Measurements from ENCODE around the gene ZFAND6.

Gene ZFAND6

DNA sequence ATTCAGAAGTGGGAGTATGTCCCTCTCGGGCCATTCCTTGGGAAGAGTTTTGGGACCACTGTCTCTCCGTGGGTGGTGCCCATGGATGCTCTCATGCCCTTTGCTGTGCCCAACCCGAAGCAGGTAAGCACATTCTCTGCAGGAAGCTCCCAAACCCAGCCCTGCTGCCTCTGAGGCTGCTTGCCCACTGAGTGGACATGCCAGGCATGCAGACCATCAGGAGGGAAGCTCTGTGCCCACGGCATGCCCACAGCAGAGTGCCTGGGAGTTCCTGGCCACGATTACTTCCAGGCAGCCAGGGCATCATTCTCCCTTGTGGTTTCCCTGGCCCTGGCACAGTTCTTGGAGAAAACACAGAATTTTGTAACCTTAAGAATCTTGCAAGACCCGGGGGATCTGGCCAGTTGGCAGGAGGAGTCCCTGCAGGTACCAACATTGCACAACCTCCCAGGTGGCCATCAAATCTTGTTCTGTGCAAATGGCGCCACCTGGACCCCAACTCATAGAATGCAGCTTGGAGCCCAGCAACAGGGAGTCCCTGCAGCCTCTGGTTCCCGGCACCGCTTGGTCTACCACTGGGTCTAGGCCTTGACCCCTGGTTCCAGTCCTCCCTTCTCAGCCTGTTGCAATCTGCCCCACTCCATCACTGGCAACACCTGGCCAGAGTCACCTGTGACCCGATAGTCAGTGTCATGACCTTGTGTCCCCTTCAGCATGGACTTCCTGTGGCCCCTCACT is 113.7 kb downstream of the ZFAND6 start:
- peak in 1 of 2 experiments; percentile 55 for DNase-seq

DNA sequence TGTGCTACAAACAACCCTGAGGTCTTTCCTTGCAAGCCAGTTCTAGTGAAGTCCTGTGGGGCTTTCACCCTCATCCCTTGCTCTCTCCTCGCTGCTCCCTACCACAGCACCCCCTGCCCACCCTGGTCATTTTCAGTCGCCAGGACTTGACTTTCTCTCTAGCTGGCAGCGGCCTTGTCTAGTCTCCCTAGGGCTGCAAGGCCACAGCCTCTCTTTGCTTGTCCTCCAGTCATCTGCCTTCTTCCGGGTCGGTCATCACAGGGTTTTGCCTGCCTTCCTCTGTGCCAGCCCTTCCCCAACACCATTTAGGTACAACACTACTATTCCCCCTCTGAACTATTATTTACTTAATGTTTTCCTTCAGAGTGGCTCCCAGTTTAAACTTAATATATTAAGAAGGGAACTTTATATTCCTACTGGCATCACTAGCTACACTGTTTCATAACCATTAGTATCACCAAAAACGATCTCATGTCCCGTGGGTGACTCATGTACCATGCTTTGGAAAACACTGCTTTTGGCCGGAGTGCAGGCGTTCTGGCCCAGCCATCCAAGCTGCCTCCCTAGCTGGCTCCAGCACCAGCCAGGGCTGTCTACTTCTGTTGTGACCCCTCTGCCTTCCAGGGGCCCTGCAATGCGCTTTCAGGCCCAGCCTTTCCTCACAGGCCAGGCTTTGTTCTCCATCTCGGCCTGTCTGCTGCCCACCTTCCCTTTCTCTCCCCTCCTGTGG is 114.7 kb downstream of the ZFAND6 start:
- DNase-seq: no peak

DNA sequence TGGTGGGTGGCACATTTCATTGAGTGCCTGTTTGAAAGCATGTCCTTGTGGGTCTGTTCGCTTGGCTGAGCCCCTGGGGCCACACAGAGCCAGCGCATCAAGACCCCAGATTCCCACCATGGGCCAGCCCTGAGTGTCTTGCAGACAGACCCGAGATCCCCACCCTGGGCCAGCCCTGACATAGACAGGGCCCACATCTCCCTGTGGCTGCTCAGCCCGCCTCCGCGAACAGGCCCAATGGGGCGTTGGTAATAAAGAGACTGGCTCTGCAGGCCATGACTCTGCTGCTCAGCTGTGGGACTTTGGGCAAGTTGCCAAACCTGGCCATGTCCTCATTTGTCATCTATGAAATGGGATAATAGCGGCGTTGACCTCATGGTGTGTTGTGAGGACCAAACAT is 116.0 kb downstream of the ZFAND6 start:
- DNase-seq: no peak

DNA sequence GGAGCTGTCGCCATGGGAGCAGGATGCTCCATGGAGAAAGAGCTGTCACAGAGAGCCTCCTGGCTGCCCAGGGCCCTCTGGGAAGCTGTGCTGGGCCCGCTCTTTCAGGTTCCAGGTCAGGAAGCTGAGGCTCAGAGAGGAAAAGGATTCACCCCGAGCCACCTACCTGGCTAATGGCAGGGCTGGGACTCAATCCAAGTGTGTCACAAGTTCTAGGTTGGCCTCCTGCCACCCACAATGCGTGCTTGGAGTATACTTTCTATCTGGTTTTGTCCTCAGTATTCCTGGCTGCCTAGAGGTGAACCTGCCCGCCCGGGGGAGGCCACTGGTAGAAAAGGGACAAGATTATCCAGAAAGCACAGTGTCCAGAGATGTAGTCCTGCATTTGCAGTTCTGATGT is 117.0 kb downstream of the ZFAND6 start:
- no peak for DNase-seq

DNA sequence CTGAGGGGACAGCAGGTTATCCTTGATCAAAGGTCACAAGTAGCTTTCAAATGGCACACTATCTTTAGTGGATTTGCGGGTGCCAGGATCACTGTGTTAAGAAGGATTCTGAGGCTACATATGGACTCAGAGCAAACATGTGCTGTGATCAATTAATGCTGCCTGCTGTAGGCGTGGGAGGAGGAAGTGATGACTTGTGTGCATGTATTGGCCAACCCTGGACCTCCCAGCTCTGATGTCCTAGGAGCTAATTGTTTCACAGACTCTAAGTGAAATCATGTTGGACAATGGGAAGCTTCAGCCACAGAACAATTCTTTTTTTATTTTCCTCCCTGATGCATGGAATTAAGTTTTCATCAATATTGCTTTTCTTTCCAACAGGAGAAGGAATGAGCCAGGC is 117.7 kb downstream of the ZFAND6 start:
- no peak for DNase-seq

DNA sequence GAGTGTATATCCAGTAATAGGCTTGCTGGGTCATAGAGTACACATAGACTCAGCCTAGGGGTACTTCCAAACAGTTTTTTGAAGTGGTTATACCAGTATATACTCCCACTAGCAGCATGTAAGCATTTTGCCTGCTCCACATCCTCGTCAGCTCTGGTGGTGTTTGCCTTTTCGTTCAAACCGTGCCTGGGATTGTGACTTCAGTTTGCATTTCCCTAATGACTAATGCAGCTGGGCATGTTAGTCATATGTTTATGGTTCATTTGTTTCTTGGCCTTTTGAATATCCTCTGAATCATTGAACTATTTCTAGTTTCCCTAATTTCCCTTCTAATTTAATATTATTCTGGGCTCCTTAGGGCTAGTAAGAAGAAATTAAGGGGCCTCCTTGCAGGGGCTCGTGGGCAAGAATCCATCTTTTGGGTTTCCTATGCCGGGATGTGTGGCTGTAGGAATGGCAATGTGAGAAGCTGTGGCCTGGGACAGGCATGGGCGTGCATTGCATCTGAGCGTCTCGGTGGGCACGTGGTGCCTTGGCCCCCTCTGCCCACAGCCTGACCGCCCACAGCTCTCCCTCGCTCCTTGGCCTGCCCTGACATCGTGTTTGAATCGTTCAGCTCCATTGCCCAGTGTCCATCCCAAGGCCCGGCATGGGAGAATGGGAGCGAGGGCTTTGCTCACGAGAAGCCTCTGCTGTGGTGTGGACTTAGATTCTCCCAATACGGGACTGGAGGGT is 119.7 kb downstream of the ZFAND6 start:
- peak; percentile 1 to 44 for DNase-seq

DNA sequence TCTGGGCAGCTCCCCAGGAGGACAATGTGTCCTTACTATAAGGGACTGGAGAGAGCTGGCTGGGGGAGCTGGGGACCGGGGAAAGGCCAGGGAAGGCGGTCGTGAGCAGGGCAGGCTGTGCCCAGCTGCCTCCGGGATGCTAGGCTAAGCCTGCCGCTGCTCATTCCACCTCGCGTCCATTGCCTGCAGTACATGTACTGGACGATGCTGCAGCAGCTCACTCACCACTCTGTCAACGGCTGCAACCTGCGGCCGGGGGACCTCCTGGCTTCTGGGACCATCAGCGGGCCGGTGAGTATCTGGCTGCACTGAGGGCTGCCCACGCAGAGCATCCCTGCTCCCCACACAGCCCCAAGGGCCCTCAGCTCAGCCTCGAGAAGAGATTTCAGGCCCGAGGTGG is 120.5 kb downstream of the ZFAND6 start:
- no peak for DNase-seq

DNA sequence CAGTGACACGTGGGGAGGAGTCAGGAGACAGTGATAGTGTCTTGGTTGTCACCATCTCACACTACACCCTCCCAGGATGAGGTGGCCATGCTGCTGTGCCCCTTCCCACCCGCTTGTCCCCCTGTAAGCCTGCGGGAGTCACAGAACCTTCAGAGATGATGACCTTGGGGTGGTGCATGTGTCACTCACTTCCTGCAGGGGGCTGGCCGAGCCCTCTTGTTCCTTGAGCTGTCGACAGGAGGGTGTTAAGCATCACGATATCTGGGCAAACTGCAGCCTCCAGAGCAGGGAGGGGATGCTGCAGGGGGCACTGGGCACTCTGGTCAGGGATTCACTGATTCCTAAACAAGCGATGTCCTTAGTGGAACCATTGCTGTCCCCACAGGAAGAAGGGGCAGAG is 121.0 kb downstream of the ZFAND6 start:
- DNase-seq: no peak

DNA sequence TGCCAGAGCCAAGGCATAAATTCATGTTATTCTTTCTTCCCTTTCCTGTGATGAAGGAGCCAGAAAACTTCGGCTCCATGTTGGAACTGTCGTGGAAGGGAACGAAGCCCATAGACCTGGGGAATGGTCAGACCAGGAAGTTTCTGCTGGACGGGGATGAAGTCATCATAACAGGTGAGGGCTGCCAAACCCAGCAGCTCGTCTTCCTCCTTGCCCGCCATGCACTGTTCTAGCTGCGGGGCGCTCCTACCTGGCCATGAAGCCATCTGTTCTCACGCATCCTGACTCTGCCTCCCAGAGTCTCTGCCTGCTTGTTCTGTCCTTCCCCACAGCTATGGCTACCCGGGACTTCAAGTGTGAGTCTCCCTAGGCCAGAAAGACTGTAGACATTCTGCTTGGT is 121.5 kb downstream of the ZFAND6 start:
- DNase-seq: no peak

DNA sequence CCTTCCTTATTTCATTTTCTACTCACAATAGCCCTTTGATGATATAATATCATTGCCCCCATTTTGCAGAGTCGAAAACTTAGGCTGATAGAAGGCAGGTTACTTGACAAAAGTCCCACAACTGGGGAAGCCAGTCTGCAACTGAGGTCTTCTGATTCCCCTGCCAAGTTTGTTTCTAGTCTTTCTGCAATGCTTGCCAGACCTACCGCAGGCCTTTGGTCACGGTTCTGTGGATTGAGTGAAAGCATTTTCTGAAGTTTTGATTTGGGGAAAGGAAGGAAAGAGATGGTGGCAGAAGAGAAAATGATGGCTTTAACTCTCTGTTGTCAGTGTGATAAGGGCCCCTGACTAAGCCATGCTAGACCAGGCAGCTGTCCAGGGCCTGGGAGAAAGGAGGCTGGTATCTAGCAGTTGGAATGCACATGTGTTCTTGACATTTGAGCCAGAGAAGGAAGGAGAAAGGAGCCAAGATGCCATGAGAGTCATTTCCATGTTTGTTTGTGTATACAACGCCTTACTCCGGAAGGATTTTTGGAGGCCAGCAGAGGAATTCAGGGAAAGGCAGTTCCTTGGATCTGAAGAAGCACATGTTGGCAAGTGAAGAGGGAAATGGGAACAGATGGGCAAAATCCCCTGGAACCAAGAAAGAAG is 123.3 kb downstream of the ZFAND6 start:
- DNase-seq: no peak

DNA sequence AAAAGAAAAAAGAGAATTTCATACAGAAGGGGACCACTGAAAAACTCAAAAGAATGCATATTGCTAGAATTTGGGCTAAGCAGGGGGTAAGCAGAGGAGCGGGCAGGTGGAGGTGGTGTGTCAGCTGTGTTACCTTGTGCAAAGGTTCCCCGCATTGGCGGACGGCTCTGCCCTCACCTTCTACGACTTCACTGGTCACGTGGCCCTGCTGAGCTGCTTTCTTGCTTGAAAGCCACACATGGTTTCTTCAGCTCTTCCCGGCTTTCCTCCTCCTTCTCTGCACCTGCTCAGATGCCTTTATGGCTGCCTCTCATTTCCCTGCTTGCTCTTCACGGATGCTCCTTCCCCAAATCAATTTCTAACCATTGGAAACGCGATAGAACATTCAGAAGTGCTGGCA is 123.8 kb downstream of the ZFAND6 start:
- no peak for DNase-seq

DNA sequence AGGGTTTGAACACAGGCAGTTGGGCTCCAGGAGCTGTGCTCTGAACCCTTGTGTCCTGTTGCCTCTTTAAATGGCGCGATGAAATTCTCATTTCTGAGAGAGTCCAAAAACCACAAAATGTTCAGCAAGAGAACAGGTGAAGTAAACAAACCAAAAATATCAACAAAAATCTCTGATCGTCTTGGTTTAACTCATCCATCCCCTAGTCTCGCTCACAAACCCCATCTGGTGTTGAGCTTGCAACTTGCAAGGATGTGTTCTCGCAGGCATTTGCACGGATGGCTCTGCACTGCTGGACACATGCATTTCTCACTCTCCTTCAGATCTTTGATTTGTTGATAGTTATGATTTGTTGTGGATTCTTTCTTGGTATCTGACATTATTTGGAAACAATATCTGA is 124.4 kb downstream of the ZFAND6 start:
- DNase-seq: peak in 1 of 2 experiments; percentile 5

DNA sequence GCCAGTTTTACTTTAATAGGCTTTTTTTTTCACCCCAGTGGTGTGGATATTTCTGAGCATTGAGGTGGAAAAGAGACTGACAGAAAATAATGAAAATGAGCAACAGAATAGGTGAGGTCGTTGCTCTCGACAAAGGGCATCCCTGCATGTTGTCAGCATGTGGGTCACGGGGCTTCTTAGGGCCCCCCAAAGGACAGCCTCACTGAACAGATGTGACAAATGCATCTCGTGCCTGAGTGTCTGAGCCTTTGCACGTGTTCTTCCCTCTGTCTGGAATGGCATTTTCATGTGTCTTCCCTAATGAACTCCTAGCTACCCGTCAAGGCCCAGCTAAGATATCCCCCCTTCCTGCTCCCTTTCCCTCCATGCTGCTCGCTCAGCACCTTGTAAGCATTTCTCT is 125.1 kb downstream of the ZFAND6 start:
- DNase-seq: no peak

DNA sequence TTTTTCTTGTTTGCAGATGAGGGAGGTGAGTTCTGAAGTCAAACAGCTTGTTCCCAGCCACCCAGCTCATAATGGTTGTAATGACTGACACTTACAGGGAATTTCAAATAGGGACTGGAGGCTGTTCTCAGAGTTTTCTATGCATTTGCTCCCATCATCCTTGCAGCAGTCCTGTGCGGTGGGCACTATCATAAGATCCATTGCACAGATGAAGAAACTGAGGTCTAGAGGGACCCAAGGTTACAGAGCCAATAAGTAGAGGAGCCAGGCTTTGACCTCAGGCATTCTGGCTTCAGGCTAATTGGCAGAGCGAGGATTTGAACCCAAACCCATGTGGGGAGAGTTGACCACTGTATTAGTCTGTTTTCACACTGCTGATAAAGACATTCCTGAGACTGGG is 125.7 kb downstream of the ZFAND6 start:
- DNase-seq: no peak

DNA sequence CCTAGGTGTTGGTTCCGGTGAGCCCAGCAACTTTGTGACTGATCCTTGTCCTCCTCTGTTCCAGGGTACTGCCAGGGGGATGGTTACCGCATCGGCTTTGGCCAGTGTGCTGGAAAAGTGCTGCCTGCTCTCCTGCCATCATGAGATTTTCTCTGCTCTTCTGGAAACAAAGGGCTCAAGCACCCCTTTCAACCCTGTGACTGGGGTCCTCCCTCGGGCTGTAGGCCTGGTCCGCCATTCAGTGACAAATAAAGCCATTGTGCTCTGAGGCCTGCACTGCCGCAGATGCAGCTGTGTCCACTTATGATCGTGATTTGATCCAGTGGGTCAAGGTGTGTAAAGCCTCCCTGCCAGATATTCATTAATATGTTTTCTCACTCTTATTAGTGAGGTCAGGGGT is 126.6 kb downstream of the ZFAND6 start:
- no peak for DNase-seq

DNA sequence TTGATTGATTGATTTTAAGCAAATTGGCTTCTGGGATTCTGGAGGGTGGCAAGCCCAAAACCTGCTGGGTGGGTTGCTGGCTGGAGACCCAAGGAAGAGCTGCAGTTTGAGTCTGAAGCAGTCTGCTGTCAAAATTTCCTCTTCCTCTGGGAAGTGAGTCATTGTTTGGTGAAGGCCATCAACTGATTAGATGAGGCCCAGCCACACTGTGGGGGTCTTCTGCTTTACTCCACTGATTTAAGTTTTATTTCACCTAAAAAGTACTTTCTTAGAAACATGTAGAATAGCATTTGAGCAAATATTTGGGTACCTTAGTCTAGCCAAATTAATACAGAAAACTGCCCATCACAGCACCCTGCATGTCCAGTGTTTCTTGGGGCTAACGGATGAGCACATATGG is 127.1 kb downstream of the ZFAND6 start:
- no peak for DNase-seq

Data from NCI-H526 (cell line).